Brain microvascular endothelial cell (primary cell): Measurements from ENCODE around the gene SAMD4A.

ENCODE experiments used
- DNase-seq: peaks from one replicate; pipeline ENCODE4 v3.0.0-alpha.2; 2020
- H3K27ac ChIP-seq: fragments of 250-450 bp; sonication (Bioruptor Pico); 2 replicates; pipeline ENCODE4 v1.5.1; 2020; ENCODE audit warnings: mild to moderate bottlenecking, moderate library complexity
- H3K27me3 ChIP-seq: fragments of 250-450 bp; sonication (Bioruptor Pico); replicated peaks from 2 replicates; pipeline ENCODE4 v1.5.1; 2020; ENCODE audit warnings: mild to moderate bottlenecking
- H3K36me3 ChIP-seq: fragments of 250-450 bp; sonication (Bioruptor Pico); replicated peaks from 2 replicates; pipeline ENCODE4 v1.5.1; 2020; ENCODE audit warnings: mild to moderate bottlenecking
- H3K4me3 ChIP-seq: 2 replicates; pipeline ENCODE4 v1.5.1; 2011; ENCODE audit warnings: low read depth, mild to moderate bottlenecking, control low read depth, low read length, moderate library complexity
- CTCF ChIP-seq: IDR thresholded peaks from 2 replicates; pipeline ENCODE4 v1.5.1; 2011; ENCODE audit warnings: low read depth, mild to moderate bottlenecking, moderate library complexity, low read length, control low read depth, inconsistent platforms; ENCODE audit errors: missing control alignments
- in situ Hi-C: cut with HindIII; loops from 2 replicates; pipeline ENCODE4 v1.10.0; 2017; ENCODE audit warnings: low sequenced_read_pairs, low pct_ligation_motif_present

Gene SAMD4A

GRCh38 chr14:54762296-54762695 is 195.4 kb downstream of the SAMD4A start:
- peak; percentile 14 for DNase-seq
- in situ Hi-C loops: no loop called here
- Histone ChIP-seq H3K27ac (no peak overlapping the region), H3K4me3 (no peak overlapping the region), H3K36me3 (peaks cover 23% of the 10 kb centered on the region), H3K27me3 (no peaks in the 10 kb centered on the region)
- TF ChIP-seq CTCF: no peak

GRCh38 chr14:54763761-54764160 is 196.8 kb downstream of the SAMD4A start:
- TF ChIP-seq CTCF: no peak
- DNase-seq: no peak
- peaks cover 23% of the 10 kb centered on the region for H3K36me3 ChIP-seq
- in situ Hi-C loops: no loop called here
- no peak overlapping the region for H3K4me3 ChIP-seq
- no peaks in the 10 kb centered on the region for H3K27me3 ChIP-seq
- no peak overlapping the region for H3K27ac ChIP-seq

- Histone ChIP-seq H3K36me3 (peaks cover 15% of the 10 kb centered on the region), H3K27ac (no peak overlapping the region), H3K27me3 (no peaks in the 10 kb centered on the region), H3K4me3 (no peak overlapping the region)
- DNase-seq: no peak
- in situ Hi-C loops: no loop called here
- no peak for TF ChIP-seq CTCF
Observed at GRCh38 chr14:54766276-54767138, 199.6 kb downstream of the SAMD4A start.

- peaks cover 12% of the 10 kb centered on the region for H3K36me3 ChIP-seq
- TF ChIP-seq CTCF: no peak
- H3K27me3 ChIP-seq: no peaks in the 10 kb centered on the region
- in situ Hi-C loops: no loop called here
- no peak for DNase-seq
- H3K27ac ChIP-seq: no peak overlapping the region
- H3K4me3 ChIP-seq: no peak overlapping the region
Observed at GRCh38 chr14:54767139-54767431, 200.2 kb downstream of the SAMD4A start.

GRCh38 chr14:54767450-54767849 is 200.5 kb downstream of the SAMD4A start:
- DNase-seq: no peak
- in situ Hi-C loops: no loop called here
- H3K36me3 ChIP-seq: peaks cover 12% of the 10 kb centered on the region
- no peak for TF ChIP-seq CTCF
- H3K27me3 ChIP-seq: no peaks in the 10 kb centered on the region
- no peak overlapping the region for H3K4me3 ChIP-seq
- no peak overlapping the region for H3K27ac ChIP-seq
